ENCODE results near the gene SENP1. TPM values are rescaled to one million over a fixed set of nuclear protein-coding genes. Genes with fewer than 3 reads are reported as not detected.

The SENP1 gene
- total and polyA plus RNA-seq, 2 of the 13 experiments (the other 11 are each of a cell fraction or from before 2014, with no cell fraction given) = 14.0 to 20.2 TPM

- Histone ChIP-seq H3K79me2 (ENCODE audit: insufficient read depth, low read length) (no peaks in the 10 kb centered on the region), H3K9me3 (ENCODE audit: low read length) (no peaks in the 10 kb centered on the region), H3K9ac (ENCODE audit: insufficient read depth, low read depth, low read length) (no peak overlapping the region), H3K27ac (ENCODE audit: extremely low read length, insufficient read depth, low read length) (no peak overlapping the region), H4K20me1 (ENCODE audit: insufficient read depth, low read length) (no peaks in the 10 kb centered on the region), H3K36me3 (replicated peaks in 1 of 2; ENCODE audit: control insufficient read depth in 1 of 2, insufficient read depth in 2 of 2, low read length in 2 of 2) (peaks cover 9 to 46% of the 10 kb centered on the region in 2 experiments), H3K4me3 (replicated peaks in 1 of 3; ENCODE audit: insufficient read depth in 1 of 3, low read depth in 2 of 3, low read length in 3 of 3) (no peak overlapping the region), H3K4me1 (ENCODE audit: insufficient read depth, low read length) (no peaks in the 10 kb centered on the region), H2AFZ (ENCODE audit: low read length) (no peak overlapping the region), H3K27me3 (ENCODE audit: control insufficient read depth in 1 of 2, insufficient read depth in 2 of 2, low read length in 2 of 2) (no peaks in the 10 kb centered on the region), H3K4me2 (ENCODE audit: low read depth, low read length) (no peak overlapping the region)
- POLR2A ChIA-PET = no interaction called here
- ATAC-seq (no peak), FAIRE-seq (no peak), DNase-seq (ENCODE audit: low spot score) (no peak)
- 96% methylated on average over 11 of the region's 12 CpGs for WGBS (ENCODE audit: low lambda C conversion rate)
- in situ Hi-C loops (cut with HindIII; ENCODE audit: extremely low pct_ligation_motif_present, low pct_unique_long_range_greater_than_20kb) (loop anchor here (10.0 kb wide), 1 partner anchor 80 kb away; no protein-coding TSS in a partner anchor), intact Hi-C loops (cut with micrococcal nuclease; ENCODE audit: unreplicated experiment) (loop anchor here (1.0 kb wide), 1 partner anchor 80 kb away; no protein-coding TSS in a partner anchor)
- CTCF ChIA-PET (ENCODE audit: low intra/inter-chr PET ratio, low total read pairs) = interaction anchor here (1.2 kb wide), 1 partner anchor 105 kb away, joined by 5 read pairs; no protein-coding TSS in a partner anchor
- BruUV-seq (replicated peaks) = no TSS peak
- TF ChIP-seq ZKSCAN1 (IDR thresholded peaks at IDR 0.05; ENCODE audit: low read length) (no peak), ZXDC (CRISPR knock-in tag; IDR thresholded peaks at IDR 0.05) (no peak), ZNF646 (CRISPR knock-in tag; IDR thresholded peaks at IDR 0.05) (no peak), ZNF713 (CRISPR knock-in tag; IDR thresholded peaks at IDR 0.05) (no peak), ZNF143 (CRISPR knock-in tag; IDR thresholded peaks at IDR 0.05) (no peak), SMAD1 (CRISPR knock-in tag; IDR thresholded peaks at IDR 0.05; ENCODE audit: borderline replicate concordance, low read depth) (no peak), PITX1 (CRISPR knock-in tag; IDR thresholded peaks at IDR 0.05) (no peak), ZNF367 (CRISPR knock-in tag; IDR thresholded peaks at IDR 0.05; ENCODE audit: borderline replicate concordance) (no peak), ASH2L (IDR thresholded peaks at IDR 0.05; ENCODE audit: insufficient read length, low read depth, low read length) (no peak), ARNT (IDR thresholded peaks at IDR 0.05) (no peak)
- TF ChIP-seq, protein P1, sequence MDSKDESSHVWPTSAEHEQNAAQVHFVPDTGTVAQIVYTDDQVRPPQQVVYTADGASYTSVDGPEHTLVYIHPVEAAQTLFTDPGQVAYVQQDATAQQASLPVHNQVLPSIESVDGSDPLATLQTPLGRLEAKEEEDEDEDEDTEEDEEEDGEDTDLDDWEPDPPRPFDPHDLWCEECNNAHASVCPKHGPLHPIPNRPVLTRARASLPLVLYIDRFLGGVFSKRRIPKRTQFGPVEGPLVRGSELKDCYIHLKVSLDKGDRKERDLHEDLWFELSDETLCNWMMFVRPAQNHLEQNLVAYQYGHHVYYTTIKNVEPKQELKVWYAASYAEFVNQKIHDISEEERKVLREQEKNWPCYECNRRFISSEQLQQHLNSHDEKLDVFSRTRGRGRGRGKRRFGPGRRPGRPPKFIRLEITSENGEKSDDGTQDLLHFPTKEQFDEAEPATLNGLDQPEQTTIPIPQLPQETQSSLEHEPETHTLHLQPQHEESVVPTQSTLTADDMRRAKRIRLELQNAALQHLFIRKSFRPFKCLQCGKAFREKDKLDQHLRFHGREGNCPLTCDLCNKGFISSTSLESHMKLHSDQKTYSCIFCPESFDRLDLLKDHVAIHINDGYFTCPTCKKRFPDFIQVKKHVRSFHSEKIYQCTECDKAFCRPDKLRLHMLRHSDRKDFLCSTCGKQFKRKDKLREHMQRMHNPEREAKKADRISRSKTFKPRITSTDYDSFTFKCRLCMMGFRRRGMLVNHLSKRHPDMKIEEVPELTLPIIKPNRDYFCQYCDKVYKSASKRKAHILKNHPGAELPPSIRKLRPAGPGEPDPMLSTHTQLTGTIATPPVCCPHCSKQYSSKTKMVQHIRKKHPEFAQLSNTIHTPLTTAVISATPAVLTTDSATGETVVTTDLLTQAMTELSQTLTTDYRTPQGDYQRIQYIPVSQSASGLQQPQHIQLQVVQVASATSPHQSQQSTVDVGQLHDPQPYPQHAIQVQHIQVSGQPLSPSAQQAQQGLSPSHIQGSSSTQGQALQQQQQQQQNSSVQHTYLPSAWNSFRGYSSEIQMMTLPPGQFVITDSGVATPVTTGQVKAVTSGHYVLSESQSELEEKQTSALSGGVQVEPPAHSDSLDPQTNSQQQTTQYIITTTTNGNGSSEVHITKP (CRISPR knock-in tag; IDR thresholded peaks at IDR 0.05; ENCODE audit: low read depth) = no peak
Observed at GRCh38 chr12:48084841-48085460, 20.9 kb downstream of the SENP1 start.

Measured in HepG2 (cell line).